HEK293 (cell line): Measurements from ENCODE around the gene STK32C.
A peak's percentile ranks its signal among the peaks of the same experiment; 100 is the strongest.

Experiments used
- CTCF ChIA-PET: fragments of 350-600 bp; formaldehyde crosslinking; extraction: SDS; loops from one replicate; lab custom pipeline; 2021; ENCODE audit warnings: antibody characterized with exemption; lab: Yijun Ruan, JAX
- POLR2A ChIA-PET: fragments of 300-600 bp; formaldehyde crosslinking; extraction: SDS; loops from one replicate; lab custom pipeline; 2020; ENCODE audit warnings: antibody characterized with exemption, inconsistent platforms; lab: Yijun Ruan, JAX
- H3K27ac ChIP-seq: fragments of 200-500 bp; sonication (Bioruptor generic); 2 replicates; pipeline ENCODE4 v1.5.1; 2014; ENCODE audit warnings: low read depth, low read length, control low read depth, inconsistent platforms; ENCODE audit errors: extremely low read depth
- H3K36me3 ChIP-seq, 2 experiments: fragments of 200-500 bp in 1 of 2; sonication (Bioruptor generic) in 1 of 2; 1 replicate in 1 of 2; 2 replicates in 1 of 2; pipeline ENCODE4 v1.5.1; 2014 to 2017; ENCODE audit warnings: inconsistent platforms in 2 of 2, low read length in 2 of 2; ENCODE audit not compliant: control insufficient read depth in 2 of 2, insufficient read depth in 1 of 2
- H3K4me1 ChIP-seq: fragments of 200-500 bp; sonication (Bioruptor generic); 2 replicates; pipeline ENCODE4 v1.5.1; 2014; ENCODE audit warnings: mild to moderate bottlenecking, low read length, inconsistent platforms; ENCODE audit not compliant: control insufficient read depth, insufficient read depth
- H3K4me3 ChIP-seq: 2 replicates; pipeline ENCODE4 v1.5.1; 2011; ENCODE audit warnings: low read depth, mild to moderate bottlenecking, control low read depth, low read length, moderate library complexity
- H3K9me3 ChIP-seq: fragments of 200-500 bp; sonication (Bioruptor generic); 2 replicates; pipeline ENCODE4 v1.5.1; 2014; ENCODE audit warnings: low read depth, low read length, inconsistent platforms; ENCODE audit not compliant: control insufficient read depth, insufficient read depth
- EGR2 ChIP-seq: fragments of 450-650 bp; formaldehyde crosslinking; IDR thresholded peaks from 2 replicates; pipeline ENCODE4 v1.5.1; 2016; ENCODE audit warnings: low read depth, missing biosample characterization, missing genetic modification characterization
- GLI4 ChIP-seq: fragments of 450-650 bp; formaldehyde crosslinking; IDR thresholded peaks from 2 replicates; pipeline ENCODE4 v1.5.1; 2016; ENCODE audit warnings: missing biosample characterization, missing genetic modification characterization
- KLF1 ChIP-seq: fragments of 450-650 bp; formaldehyde crosslinking; IDR thresholded peaks from 2 replicates; pipeline ENCODE4 v1.5.1; 2016; ENCODE audit warnings: missing biosample characterization, missing genetic modification characterization
- OVOL3 ChIP-seq: fragments of 450-650 bp; formaldehyde crosslinking; IDR thresholded peaks from 2 replicates; pipeline ENCODE4 v1.5.1; 2016; ENCODE audit warnings: missing biosample characterization, missing genetic modification characterization
- REST ChIP-seq: fragments of 450-650 bp; formaldehyde crosslinking; IDR thresholded peaks from 2 replicates; pipeline ENCODE4 v1.5.1; 2016; ENCODE audit warnings: missing biosample characterization, missing genetic modification characterization
- SETDB1 ChIP-seq: IDR thresholded peaks from one replicate; pipeline ENCODE4 v1.6.1; 2017; ENCODE audit warnings: mild to moderate bottlenecking, low read length, moderate library complexity, mixed read lengths; ENCODE audit not compliant: insufficient read length
- ZBTB48 ChIP-seq: fragments of 450-650 bp; formaldehyde crosslinking; IDR thresholded peaks from 2 replicates; pipeline ENCODE4 v1.5.1; 2016; ENCODE audit warnings: missing biosample characterization, missing genetic modification characterization
- ZFP41 ChIP-seq: fragments of 450-650 bp; formaldehyde crosslinking; IDR thresholded peaks from 2 replicates; pipeline ENCODE4 v1.5.1; 2016; ENCODE audit warnings: missing biosample characterization, missing genetic modification characterization, borderline replicate concordance
- ZIC2 ChIP-seq: fragments of 450-650 bp; formaldehyde crosslinking; IDR thresholded peaks from 2 replicates; pipeline ENCODE4 v1.5.1; 2016; ENCODE audit warnings: missing biosample characterization, missing genetic modification characterization
- ZNF16 ChIP-seq: fragments of 450-650 bp; formaldehyde crosslinking; IDR thresholded peaks from 2 replicates; pipeline ENCODE4 v1.5.1; 2016; ENCODE audit warnings: low read depth, missing biosample characterization, missing genetic modification characterization
- ZNF169 ChIP-seq: fragments of 450-650 bp; formaldehyde crosslinking; IDR thresholded peaks from 2 replicates; pipeline ENCODE4 v1.5.1; 2016; ENCODE audit warnings: missing biosample characterization, missing genetic modification characterization
- ZNF202 ChIP-seq: fragments of 450-650 bp; formaldehyde crosslinking; IDR thresholded peaks from 2 replicates; pipeline ENCODE4 v1.5.1; 2016; ENCODE audit warnings: missing biosample characterization, missing genetic modification characterization, borderline replicate concordance
- ZNF423 ChIP-seq: fragments of 450-650 bp; formaldehyde crosslinking; IDR thresholded peaks from 2 replicates; pipeline ENCODE4 v1.5.1; 2016; ENCODE audit warnings: missing biosample characterization, missing genetic modification characterization
- ZNF449 ChIP-seq: fragments of 450-650 bp; formaldehyde crosslinking; IDR thresholded peaks from 2 replicates; pipeline ENCODE4 v1.5.1; 2017; ENCODE audit warnings: missing biosample characterization, mild to moderate bottlenecking, missing genetic modification characterization, moderate library complexity
- ZNF544 ChIP-seq: fragments of 450-650 bp; formaldehyde crosslinking; IDR thresholded peaks from 2 replicates; pipeline ENCODE4 v1.5.0; 2017; ENCODE audit warnings: missing biosample characterization, missing genetic modification characterization
- ZNF660 ChIP-seq: fragments of 450-650 bp; IDR thresholded peaks from 2 replicates; pipeline ENCODE4 v1.5.1; 2018; ENCODE audit warnings: missing biosample characterization, mild to moderate bottlenecking, missing genetic modification characterization
- ZNF670 ChIP-seq: fragments of 450-650 bp; formaldehyde crosslinking; IDR thresholded peaks from 2 replicates; pipeline ENCODE4 v1.5.1; 2016; ENCODE audit warnings: missing biosample characterization, missing genetic modification characterization, low read depth
- ZNF707 ChIP-seq: fragments of 450-650 bp; formaldehyde crosslinking; IDR thresholded peaks from 2 replicates; pipeline ENCODE4 v1.5.1; 2016; ENCODE audit warnings: missing biosample characterization, missing genetic modification characterization

Gene STK32C

GRCh38 chr10:132166216-132166950 is 141.4 kb downstream of the STK32C start:
- Histone ChIP-seq H3K27ac (no peak overlapping the region), H3K36me3 (no peaks in the 10 kb centered on the region), H3K4me1 (no peaks in the 10 kb centered on the region; the same call in 1 of the 2 replicates), H3K9me3 (no peaks in the 10 kb centered on the region), H3K4me3 (no peak overlapping the region)
- ChIA-PET CTCF (no interaction called here), POLR2A (no interaction called here)
- TF ChIP-seq ZBTB48 (tag by site-specific recombination): no peak
- no peak for TF ChIP-seq ZNF16 (tag by site-specific recombination)
- TF ChIP-seq ZNF202 (tag by site-specific recombination): no peak
- no peak for TF ChIP-seq GLI4 (tag by site-specific recombination)
- TF ChIP-seq ZNF670 (tag by site-specific recombination): no peak
- no peak for TF ChIP-seq ZNF449 (tag by site-specific recombination)
- no peak for TF ChIP-seq OVOL3 (tag by site-specific recombination)
- no peak for TF ChIP-seq ZNF660
- TF ChIP-seq ZNF169 (tag by site-specific recombination): no peak
- TF ChIP-seq ZNF423: no peak
- TF ChIP-seq SETDB1: no peak
- TF ChIP-seq, all 188 proteins: peak for 0

- ChIA-PET POLR2A (no interaction called here), CTCF (no interaction called here)
- H3K4me3 ChIP-seq: no peak overlapping the region
- 0 out of 2 replicates have a peak, but pooled peaks have one; percentile 10 for TF ChIP-seq EGR2 (tag by site-specific recombination)
- no peak for TF ChIP-seq ZNF707 (tag by site-specific recombination)
- TF ChIP-seq KLF1 (tag by site-specific recombination): peak; percentile 55
- TF ChIP-seq REST (tag by site-specific recombination): no peak
- no peak for TF ChIP-seq ZNF544 (tag by site-specific recombination)
- H3K9me3 ChIP-seq: no peaks in the 10 kb centered on the region
- no peak overlapping the region for H3K27ac ChIP-seq
- no peaks in the 10 kb centered on the region for H3K36me3 ChIP-seq
- no peaks in the 10 kb centered on the region; the same call in 1 of the 2 replicates for H3K4me1 ChIP-seq
Measured at GRCh38 chr10:132165416-132165980, 142.3 kb downstream of the STK32C start.

GRCh38 chr10:132164761-132165278 is 142.9 kb downstream of the STK32C start:
- no peaks in the 10 kb centered on the region; the same call in 1 of the 2 replicates for H3K4me1 ChIP-seq
- no peaks in the 10 kb centered on the region for H3K9me3 ChIP-seq
- H3K27ac ChIP-seq: no peak overlapping the region
- TF ChIP-seq ZFP41 (tag by site-specific recombination) (no peak), KLF1 (tag by site-specific recombination) (peak; percentile 91), ZIC2 (tag by site-specific recombination) (no peak)
- CTCF ChIA-PET: interaction anchor here (0.9 kb wide), 1 partner anchor 20 kb away, joined by 3 read pairs; no protein-coding TSS in a partner anchor
- no peak overlapping the region for H3K4me3 ChIP-seq
- no peaks in the 10 kb centered on the region for H3K36me3 ChIP-seq
- POLR2A ChIA-PET: no interaction called here
